NCI-H1417 treated with DMSO at 0.1 percent for 48 hours (cell line): ENCODE data around the gene EVPLL.
"Not testable (repeated sequence)": the region's sequence is repeated elsewhere in the genome, so short reads cannot be mapped to it uniquely, and the experiment has no call there.

Experiments used
- DNase-seq: peaks from one replicate; lab custom pipeline; 2025; lab: John Stamatoyannopoulos, UW

The EVPLL gene

DNA sequence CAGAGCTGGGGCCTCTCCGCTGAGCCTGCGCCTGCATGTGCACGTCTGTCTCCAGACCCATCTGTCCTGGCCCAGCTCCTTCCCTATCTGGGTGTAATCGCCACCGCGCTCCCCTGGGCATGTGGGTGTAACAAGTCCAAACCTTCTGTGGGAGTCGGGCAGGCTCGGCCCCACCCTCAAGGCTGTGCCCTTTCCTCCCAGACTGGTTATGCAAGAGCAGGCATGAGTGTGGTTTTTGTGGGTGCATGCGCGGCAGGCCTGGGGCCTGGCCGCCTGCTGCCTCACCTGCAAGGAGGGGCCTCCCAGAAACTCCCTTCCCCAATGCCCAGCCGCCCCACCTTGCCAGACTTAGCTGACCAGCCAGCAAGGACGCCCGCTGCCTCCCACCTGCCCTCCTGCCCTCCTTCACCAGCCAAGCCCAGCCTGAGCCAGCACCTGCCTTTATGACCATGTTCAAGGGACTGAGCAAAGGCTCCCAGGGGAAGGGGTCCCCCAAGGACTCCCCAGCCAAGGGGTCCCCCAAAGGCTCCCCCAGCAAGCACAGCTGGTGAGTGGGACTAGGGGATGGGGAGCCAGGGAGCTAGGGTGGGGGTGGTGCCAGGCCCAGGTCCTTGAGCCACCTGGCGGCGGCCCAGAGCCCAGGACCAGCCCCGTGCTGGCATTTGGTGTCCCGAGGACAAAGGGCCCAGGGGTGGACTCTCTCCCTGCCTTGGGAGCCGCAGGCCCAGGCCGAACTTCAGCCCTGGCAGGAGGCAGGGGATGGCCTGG is at the start of gene EVPLL:
Gene EVPLL, plus strand, starts transcription at position 342 of the 768 bp plus-strand sequence. CDS start 3,160 bp downstream, outside the sequence.
- DNase-seq: no peak

- no peak for DNase-seq
Measured at GRCh38 chr17:18328643-18329204, 48.9 kb upstream of the EVPLL start.

DNA sequence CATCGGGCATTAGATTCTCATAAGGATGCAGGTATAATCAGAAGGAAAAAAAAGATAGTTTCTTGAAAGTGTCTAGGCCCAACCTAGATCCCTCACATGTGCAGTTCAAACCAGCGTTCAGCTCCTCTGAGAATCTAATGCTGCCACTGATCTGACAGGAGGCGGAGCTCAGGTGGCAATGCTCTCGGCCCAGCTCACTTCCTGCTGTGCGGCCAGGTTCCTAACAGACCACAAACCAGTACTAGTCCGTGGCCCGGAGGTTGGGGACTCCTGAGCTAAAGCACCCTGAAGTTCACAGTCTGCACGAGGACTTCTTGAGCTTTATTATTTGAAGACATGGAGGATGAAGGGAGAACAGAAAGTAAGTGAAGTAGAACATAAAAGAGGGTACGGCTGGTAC is 45.7 kb upstream of the EVPLL start:
- DNase-seq: no peak

DNA sequence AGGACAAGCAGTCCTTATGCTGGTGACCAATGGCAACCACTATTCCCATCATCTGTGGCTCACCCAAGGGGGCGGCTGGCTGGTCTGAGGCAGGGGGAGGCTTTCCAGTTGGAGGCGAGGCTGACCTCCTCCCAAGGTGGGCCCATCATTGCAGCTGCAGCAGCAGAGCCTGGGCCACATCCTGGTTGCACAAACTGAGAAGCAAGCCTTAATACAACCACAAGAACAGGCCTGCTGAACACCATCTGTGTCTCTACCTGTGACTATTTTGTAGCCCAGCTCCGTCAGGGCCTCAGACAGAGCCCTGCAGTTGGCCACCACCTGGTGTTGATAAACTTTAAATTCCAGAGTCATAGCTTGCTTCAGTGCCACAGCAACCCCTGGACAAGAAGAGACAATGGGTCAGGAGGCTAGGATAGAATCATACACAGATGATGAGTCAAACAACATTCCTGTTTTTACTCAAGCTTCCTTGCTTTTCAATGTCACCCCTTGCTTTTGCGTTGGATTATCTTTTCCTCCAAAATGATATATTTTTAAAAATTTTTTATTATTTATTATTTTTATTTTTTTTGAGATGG is 44.6 kb upstream of the EVPLL start:
- no peak for DNase-seq

- not testable (repeated sequence) for DNase-seq
Measured at GRCh38 chr17:18338158-18338557, 39.4 kb upstream of the EVPLL start.

GRCh38 chr17:18339933-18340332 is 37.6 kb upstream of the EVPLL start:
- no peak for DNase-seq

- no peak for DNase-seq
Measured at GRCh38 chr17:18344021-18344420, 33.6 kb upstream of the EVPLL start.

DNA sequence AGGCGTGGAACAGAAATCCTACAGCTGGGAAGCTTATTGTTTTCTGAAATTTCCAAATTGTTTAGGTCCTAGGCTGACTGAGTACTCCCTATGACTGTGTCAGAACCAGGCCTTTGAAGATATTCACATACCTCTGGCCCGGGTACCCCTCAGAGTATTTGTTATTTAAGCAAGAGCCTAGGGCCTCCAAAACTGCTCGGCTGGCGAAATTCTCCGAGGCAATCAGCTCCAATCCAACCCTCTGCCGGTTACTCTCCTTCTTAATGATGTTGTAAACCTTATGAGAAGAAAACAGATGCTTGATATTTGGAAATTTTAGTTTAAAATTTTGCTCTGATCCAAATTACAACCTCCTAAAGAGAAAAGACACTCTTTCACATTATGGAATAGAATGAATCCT is 24.0 kb upstream of the EVPLL start:
- DNase-seq: no peak

DNA sequence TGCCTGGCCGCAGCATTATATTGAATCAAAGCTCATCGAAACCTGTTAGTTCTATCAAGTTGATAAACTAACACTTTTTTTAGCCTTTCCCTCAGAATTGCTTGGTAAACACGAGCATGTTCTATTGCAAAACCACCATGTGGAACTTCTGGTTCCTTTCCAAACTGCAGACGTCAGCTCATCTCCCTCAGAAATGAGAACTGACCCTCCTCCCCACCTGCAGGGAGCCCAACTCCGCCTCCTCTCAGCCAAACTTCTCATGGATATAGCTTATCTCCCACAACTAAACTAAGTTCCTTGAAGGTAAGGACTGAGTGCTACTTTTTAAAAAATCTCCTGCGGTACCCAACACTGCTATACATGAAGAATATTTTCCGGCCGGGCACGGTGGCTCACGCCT is 21.0 kb upstream of the EVPLL start:
- DNase-seq: no peak

GRCh38 chr17:18360518-18360917 is 17.1 kb upstream of the EVPLL start:
- no peak for DNase-seq

DNA sequence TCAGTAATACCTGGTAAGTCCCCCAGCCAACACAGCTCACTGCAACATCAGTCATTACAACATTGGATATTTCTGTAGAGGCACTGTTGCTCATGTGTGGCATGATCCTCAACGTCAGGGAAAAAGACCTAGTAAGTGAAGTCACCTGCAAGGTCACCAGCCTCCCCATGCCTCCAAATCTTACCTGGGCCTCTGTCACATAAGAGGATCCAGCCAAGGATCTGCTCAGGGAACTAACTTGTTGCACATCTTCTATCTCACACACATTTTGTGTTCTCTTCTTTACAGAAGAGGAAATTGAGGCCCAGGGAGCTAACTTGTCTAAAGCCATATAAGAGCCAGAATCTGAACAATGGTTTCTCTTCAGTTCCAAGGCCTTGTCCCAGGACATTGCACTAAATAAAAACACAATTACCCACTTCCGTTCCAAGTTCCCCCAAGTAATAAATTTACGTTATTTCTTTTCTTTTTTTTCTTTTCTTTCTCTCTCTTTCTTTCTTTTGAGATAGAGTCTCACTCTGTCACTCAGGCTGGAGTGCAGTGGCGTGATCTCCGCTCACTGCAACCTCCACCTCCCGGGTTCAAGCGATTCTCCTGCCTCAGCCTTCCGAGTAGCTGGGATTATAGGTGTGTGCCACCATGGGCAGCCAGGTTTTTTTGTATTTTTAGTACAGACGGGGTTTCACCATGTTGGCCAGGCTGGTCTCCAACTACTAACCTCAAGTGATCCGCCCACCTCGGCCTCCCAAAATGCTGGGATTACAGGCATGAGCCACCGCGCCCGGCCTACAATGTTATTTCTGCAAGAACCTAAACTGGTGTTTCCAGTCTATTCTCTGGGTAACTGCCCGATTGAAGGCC is 15.5 kb upstream of the EVPLL start:
- DNase-seq: no peak

- no peak for DNase-seq
Measured at GRCh38 chr17:18362698-18363100, 14.9 kb upstream of the EVPLL start.

DNA sequence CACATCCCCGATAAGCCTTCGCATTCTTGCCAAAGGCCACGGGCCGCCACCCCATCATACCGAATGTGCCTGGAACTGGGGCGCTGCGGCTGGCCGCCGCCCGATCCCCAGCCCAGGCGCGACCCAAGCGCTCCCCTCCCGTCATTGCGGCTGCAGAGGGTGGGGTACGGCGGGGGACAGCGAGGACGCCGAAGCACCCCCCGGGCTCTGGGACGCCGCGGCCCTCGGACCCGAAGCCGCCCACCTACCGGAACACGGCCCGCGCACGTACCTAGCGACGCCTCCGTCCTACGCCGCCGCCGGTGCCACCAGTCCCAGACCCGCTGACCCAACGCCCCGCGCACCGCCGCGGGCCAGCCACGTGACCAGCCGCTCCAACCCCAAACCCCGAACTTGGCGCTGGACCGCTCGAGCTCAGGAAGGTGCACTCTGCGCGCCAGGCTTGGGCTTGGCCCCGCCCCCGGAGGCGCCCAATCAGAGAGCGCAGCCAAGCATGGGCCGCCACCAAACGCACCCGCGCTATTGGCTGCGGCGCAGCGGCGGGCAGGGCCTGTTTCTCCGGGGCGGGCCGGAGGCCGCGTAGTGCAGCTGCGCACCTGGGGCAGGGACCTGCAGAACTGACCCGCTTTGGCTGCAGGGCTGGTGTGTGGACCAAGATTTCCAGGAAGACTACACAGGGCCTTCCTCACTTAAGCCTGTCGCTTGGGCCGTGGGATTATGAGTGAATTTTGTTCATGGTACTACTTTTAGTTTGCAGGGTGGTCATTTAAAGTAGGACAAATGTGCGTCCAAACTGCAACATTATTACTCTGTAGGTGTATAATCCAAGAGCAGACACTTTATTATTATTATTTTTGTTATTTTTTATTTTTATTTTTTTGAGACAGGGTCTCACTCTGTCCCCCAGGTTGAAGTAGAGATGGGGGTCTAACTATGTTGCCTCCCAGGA is 14.2 kb upstream of the EVPLL start, which contains the start of gene SHMT1:
Gene SHMT1, minus strand, starts transcription at position 450 of the 949 bp plus-strand sequence. CDS start 7,569 bp downstream, outside the sequence.
- DNase-seq: no peak

DNA sequence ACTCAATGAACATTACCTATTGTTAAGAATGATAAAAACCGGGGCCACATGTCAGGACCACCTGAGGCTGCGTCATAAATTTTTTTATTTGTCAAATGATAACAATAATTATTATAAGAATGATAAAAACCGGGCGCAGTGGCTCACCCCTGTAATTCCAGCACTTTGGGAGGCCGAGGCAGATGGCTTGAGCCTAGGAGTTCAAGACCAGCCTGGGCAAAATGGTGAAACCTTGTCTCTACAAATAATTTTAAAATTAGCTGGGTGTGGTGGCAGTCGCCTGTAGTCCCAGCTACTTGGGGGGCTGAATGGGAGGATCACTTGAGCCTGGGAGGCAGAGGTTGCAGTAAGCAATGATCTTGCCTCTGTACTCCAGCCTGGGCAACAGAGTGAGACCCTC is 13.4 kb upstream of the EVPLL start:
- DNase-seq: no peak

GRCh38 chr17:18368946-18369345 is 8.6 kb upstream of the EVPLL start:
- DNase-seq: no peak

DNA sequence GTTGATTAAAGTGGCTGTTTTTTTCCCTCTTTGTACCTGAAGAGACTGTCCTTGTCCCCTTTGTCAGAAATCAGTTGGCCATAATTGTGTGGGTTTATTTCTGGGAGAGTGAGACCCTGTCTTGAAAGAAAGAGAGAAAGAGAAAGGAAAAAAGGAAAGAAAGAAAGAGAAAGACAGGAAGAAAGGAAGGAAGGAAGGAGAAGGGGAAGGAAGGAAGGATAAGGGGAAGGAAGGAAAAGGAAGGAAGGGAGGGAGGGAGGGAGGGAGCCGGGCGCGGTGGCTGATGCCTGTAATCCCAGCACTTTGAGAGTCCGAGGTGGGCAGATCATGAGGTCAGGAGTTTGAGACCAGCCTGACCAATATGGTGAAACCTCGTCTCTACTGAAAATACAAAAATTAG is 6.8 kb upstream of the EVPLL start:
- DNase-seq: no peak

DNA sequence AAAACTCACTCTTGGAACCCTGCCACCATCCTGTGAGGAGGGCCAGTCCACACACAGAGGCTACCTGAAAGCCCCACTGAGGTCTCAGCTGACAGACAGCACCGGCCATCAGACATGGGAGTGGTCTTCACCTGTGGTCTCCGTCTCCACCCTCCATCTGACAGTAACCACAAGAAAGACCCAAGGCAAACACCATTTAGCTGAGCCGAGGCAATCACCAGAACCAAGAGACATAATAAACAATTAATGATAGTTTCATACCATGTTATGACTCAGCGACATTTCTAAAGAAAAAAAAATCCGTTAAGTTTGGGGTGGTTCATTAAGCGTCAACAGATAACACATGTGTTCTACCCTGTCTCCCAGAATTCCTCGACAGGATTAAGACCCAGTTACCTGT is 6.1 kb upstream of the EVPLL start:
- DNase-seq: no peak

DNA sequence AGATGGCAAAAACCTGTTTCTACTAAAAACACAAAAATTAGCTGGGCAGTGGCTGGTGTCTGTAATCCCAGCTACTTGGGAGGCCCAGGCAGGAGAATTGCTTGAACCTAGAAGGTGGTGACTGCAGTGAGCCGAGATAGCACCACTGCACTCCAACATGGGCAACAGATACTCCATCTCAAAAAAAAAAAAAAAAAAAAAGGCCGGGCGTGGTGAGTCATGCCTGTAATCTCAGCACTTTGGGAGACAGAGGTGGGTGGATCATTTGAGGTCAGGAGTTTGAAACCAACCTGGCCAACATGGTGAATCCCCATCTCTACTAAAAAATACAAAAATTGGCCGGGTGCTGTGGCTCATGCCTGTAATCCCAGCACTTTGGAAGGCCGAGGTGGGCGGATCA is 4.4 kb upstream of the EVPLL start:
- DNase-seq: not testable (repeated sequence)

- no peak for DNase-seq
Measured at GRCh38 chr17:18374216-18374615, 3.4 kb upstream of the EVPLL start.

DNA sequence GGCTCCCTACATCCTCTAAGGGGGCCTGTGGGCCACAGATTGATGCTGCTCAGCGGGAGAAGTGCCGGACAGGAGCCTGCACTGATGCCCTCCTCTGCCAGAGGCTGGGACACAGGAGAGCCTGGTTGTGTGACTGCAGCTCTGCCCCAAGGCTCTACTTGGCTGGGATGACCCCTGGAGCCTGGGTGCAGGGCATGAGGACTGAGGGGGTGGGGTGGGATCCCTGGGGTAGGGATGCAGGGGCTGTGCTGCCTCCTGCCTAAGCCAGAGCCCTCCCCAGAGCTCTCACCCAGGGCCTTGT is 577 bp downstream of the EVPLL start:
- no peak for DNase-seq

GRCh38 chr17:18378614-18379013 is 1.0 kb downstream of the EVPLL start:
- not testable (repeated sequence) for DNase-seq
